GM18861 (cell line): ENCODE data around the gene GRB2.
"Not testable (repeated sequence)": the region's sequence is repeated elsewhere in the genome, so short reads cannot be mapped to it uniquely, and the experiment has no call there.

Source experiments
- ATAC-seq: cut with Tn5 transposase; IDR thresholded peaks from one replicate; pipeline ENCODE4 v1.9.1; 2021; ENCODE audit not compliant: unreplicated experiment

GRB2 gene

DNA sequence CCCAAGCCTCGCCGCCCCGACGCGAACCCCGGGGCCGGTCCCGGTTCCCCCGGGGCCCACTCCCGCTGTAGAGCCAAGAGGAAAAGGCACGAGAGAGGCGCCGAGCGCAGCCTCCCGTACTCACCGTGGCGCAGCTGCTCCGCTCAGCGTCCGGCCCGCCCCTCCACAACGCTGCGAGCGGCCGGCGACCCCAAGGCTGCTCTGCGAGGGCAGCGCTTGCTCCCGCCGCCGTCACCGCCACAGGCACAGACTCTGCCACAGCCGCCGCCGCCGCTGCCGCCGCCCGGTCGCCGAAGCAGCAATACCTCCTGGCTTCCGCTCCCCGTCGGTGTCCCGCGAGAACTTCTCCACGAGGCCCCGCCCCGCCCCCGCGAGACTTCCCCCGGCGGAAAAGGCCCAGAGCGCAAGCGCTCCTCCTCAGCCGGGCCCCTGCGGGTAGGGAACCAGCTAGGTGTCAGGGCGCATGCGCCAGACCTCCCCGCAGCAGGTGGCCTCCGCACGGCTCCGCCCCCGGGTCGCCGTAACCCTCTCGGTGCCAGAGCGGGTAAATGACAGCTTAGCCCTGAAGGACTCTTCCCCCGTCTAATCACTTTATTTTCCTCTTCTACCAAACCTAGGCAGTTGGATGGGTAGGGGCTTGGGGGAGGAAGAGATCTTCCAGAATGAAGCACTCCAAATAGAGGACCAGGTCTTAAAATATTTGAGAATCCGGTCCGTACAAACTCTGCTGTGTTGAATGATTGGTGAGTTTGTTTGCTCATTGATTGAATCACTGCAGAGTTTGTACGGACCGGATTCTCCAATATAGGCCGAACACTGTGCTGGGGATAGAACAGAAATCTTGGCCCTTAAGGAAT is at the start of gene GRB2:
GRB2 (minus strand) TSS at position 314 of the 857 bp plus-strand sequence. CDS start 12,050 bp downstream, outside the sequence.
- peak; percentile 76 for ATAC-seq

- ATAC-seq, result not testable (repeated sequence)
Measured at GRCh38 chr17:75454672-75455071, 49.2 kb upstream of the GRB2 start.

DNA sequence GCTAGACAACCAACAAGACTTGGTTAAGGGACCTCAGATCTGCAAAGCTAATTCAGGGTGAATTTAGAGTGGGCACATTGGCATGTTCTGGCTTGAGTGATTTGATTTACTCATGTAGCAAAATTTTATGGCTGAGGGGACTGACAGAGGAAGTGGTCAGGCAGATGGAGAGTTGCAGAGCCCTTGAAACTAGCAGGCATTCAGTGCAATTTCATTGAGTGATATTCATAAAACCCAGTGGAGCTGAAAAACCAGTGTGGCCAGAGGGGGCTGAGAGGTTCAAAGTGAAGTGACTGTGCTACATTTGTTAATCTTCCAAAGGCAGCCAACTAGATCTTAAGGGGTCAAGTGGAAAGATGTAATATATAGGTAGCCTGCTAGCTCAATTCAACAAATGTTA is 48.7 kb upstream of the GRB2 start:
- ATAC-seq, result no peak

- ATAC-seq, result no peak
Measured at GRCh38 chr17:75450270-75450669, 44.8 kb upstream of the GRB2 start.

DNA sequence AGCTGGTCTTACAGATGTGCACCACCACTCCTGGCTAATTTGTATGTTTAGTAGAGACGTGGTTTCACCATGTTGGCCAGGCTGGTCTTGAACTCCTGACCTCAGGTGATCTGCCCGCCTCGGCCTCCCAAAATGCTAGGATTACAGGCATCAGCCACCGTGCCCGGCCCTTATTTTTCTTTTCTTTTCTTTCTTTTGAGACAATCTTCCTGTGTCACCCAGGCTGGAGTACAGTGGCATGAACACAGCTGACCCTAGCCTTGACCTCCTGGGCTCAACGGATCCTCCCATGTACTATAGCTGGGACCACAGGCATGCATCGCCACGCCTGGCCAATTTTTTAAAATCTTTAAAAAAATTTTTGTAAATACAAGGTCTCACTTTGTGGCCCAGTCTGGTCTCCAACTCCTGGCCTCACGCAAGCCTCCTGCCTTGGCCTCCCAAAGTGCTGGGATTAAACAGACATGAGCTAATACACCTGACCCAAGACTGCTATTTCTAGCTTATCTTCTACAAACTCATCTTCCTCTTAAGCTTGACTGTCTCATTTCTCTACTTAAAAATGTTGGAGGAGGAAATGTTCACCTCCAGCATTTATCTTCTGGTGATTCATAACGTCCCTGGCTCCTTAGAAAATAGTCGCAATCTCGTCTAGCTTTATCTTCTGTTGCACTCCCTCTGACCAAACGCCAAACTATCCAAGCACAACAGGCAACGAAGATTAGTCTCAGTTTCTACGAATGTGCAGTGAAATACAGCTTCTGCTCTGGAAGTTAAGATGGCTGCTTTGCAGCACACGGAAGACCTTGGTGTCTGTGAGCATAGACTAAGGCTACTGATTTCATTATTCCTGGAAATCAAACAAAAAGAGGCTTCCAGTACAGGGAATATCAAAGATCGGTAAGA is 42.7 kb upstream of the GRB2 start:
- no peak for ATAC-seq

DNA sequence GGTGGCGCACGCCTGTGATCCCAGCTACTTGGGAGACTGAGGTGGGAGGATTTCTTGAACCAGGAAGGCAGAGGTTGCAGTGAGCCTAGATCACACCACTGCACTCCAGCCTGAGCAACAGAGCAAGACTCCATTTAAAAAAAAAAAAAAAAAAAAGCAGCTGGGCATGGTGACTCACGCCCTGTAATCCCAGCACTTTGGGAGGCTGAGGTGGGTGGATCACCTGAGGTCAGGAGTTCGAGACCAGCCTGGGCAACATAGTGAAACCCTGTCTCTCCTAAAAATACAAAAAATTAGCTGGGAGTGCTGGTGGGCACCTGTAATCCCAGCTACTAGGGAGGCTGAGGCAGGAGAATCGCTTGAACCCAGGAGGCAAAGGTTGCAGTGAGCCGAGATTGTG is 40.4 kb upstream of the GRB2 start:
- not testable (repeated sequence) for ATAC-seq

DNA sequence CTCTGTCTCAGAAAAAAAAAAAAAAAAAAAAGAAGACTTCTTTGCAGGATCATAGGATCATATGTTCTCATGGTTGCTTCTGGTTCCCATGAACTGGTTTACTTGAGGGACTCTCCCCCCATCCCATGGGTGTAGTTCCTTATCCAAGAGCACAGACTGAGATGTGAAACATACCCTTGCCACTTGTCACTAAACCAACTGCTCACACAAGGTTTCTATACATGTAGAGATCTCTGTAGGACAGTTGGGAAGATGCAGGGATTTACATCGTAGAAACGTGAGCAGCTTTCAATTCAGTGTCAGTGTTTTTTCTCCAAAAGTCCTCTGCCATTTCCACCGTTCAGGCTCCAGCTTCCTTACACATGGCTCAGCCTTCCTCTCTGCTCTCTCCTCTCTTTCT is 39.8 kb upstream of the GRB2 start:
- ATAC-seq, result no peak

GRCh38 chr17:75442168-75443103 is 37.0 kb upstream of the GRB2 start:
- no peak for ATAC-seq

DNA sequence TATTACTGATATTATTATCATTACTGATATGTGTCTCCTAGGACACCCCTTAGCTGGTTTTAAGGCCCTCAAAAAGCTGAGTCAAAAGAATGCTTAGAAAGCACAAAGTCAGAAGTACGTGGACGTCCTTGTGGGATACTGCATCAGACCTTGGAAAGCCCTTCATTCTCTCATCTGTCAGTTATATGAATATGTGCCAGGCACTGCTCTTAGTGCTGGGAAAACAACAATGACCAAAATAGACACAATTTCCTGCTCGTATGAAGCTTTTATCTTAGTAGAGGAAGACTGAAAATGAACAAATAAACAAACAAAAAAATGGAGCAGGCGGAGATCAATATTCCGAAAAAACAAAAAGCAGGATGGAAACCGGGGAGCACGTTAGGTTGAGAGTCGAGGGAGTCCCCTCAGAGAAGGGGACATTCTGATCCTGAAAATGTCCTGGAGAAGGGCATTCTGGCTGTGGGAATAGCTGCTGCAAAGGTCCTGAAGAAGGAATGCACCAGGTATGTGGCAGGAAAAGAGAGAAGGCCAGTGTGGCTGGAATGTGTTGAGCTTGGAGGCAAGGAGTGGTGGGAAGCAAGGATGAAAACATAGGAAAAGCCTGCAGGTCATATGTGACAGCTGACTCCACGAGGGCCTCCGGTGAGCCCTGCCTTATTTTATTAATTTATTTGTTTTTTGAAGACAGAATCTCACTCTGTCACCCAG is 35.4 kb upstream of the GRB2 start:
- no peak for ATAC-seq

- ATAC-seq, result no peak
Measured at GRCh38 chr17:75439287-75439686, 33.8 kb upstream of the GRB2 start.

DNA sequence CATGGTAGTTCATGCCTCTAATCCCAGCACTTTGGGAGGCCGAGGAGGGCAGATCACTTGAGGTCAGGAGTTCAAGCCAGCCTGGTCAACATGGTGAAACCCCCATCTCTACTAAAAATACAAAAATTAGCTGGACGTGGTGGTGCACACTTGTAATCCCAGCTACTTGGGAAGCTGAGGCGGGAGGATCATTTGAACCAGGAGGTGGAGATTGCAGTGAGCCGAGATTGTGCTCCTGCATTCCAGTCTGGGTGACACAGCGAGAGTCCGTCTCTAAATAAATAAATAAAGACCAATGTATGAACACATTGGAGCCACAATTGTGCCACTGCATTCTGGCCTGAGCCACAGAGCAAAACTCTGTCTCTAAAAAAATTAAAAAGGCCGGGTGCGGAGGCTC is 31.9 kb upstream of the GRB2 start:
- not testable (repeated sequence) for ATAC-seq

GRCh38 chr17:75434433-75434832 is 29.0 kb upstream of the GRB2 start:
- not testable (repeated sequence) for ATAC-seq

DNA sequence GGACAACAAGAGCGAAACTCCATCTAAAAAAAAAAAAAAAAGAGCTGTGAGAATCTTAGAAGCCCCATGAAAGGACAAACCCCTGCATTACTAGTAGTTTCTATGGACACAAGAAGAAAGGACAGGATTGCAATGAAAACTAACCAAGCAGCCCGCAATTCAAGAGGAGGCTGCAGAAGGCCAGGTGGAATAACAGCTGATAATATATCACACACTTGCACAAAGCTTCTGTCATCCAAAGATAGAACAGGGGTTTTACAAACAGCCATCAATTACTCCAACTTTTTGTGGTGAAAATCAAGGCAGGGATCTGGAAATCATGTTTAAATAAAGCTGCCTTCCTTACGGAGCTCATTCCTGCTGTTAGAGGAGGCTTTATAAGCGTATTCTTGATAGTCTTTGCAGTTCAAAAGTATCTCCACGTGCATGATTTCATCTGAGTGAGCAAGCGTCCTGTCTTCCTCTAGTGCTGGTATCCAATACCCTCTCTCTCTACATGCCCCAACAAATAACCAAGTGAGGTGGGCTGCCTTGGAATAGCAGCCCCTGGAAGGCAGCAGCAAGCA is 27.8 kb upstream of the GRB2 start:
- ATAC-seq, result no peak

- no peak for ATAC-seq
Measured at GRCh38 chr17:75430159-75430974, 24.9 kb upstream of the GRB2 start.

- no peak for ATAC-seq
Measured at GRCh38 chr17:75428543-75429469, 23.3 kb upstream of the GRB2 start.

GRCh38 chr17:75418531-75418930 is 13.1 kb upstream of the GRB2 start:
- no peak for ATAC-seq

- ATAC-seq, result no peak
Measured at GRCh38 chr17:75417054-75417580, 11.6 kb upstream of the GRB2 start.

DNA sequence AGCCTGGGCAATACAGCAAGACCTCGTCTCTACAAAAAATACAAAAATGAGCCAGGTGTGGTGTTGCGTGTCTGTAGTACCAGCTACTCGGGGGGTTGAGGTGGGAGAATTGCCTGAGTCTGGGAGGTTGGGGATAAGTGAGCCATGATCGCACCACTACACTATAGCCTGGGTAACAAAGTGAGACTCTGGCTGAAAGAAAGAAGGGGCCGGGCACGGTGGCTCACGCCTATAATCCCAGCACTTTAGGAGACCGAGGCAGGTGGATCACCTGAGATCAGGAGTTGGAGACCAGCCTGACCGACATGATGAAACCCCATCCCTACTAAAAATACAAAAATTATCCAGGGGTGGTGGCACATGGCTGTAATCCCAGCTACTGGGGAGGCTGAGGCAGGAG is 10.5 kb upstream of the GRB2 start:
- ATAC-seq, result no peak
